ACHN (cell line): Measurements from ENCODE around the gene XXYLT1.

Experiments used
- DNase-seq: peaks from one replicate; pipeline ENCODE4 v3.0.0-alpha.2; 2015
- in situ Hi-C: cut with HindIII; loops from 2 replicates; pipeline ENCODE4 v1.10.0; 2017; ENCODE audit warnings: low sequenced_read_pairs, low pct_ligation_motif_present, low pct_unique_long_range_greater_than_20kb

The XXYLT1 gene

DNA sequence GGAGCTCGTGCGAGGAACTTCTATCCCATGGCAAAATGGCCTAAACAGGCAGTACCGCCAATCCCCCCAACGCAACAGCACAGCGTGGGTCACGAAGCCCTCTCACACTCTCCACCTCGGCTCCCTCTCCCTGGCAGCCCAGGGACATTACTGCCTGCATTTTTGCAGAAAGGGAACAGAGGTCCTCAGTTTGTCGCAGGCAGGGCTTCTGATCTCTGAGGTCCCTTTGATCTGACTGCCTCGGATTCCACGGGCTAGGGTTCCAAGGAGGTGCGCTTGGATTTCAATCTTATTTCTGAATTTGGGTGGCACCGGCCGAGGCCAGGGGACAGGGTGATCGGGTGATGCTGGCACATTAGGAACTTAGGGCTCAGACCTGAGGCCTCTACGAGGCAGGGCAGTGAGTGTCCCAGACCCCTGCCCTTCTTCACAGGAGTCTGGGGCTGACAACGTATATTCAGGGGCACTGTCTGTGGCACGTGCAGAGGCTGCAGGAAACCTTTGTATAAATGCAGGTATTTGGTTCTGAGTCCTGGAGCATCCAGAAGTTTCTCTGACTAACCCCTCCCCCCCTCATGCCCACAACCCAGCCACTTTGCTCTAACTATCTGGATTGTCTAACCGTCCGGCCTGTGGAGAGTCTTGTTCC lies 197.9 kb downstream of the XXYLT1 start:
- DNase-seq, result no peak
- in situ Hi-C loops, result no loop called here

DNA sequence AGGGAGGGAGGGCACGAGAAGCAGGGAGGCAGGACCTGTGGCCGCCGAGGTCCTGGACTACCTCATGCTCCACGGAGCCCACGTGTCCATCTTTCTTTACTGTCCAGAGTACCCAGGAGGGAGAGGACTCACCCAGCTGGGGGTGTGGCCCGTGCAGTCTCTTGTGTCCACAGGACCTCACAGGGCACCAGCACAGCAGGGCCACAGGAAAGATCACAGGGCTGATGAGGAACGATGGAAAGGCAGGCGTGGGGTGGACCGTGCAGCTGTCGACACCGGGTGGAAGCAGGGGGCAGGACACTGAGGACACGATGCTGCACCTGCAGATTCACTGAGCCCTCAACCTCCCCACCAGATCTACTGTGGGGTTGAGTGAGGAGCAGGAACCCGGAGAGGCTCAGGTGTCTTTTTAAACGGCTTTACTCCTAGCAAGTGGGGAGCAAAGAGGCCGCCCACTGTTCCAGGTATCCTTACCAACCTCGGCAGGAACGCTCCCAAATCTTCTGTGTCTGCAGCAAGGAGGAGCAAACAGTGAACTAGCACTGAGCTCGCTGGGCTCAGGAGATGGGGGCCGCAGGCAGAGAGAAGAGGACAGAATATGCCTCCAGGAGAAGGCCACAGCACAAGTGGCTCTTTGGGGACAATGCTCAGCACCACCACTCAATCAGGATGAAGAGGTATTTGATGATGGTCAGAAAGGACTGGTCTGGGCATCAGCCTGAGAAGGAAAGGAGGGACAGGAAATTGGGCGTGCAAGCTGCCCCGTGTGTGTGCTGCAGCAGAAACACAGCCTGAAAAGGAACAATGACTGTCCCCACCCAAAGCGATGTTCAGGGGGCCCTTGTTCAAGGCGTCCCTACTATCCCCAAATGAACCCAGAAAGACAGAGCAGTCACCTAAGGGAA lies 198.8 kb downstream of the XXYLT1 start:
- in situ Hi-C loops, result no loop called here
- DNase-seq, result no peak

DNA sequence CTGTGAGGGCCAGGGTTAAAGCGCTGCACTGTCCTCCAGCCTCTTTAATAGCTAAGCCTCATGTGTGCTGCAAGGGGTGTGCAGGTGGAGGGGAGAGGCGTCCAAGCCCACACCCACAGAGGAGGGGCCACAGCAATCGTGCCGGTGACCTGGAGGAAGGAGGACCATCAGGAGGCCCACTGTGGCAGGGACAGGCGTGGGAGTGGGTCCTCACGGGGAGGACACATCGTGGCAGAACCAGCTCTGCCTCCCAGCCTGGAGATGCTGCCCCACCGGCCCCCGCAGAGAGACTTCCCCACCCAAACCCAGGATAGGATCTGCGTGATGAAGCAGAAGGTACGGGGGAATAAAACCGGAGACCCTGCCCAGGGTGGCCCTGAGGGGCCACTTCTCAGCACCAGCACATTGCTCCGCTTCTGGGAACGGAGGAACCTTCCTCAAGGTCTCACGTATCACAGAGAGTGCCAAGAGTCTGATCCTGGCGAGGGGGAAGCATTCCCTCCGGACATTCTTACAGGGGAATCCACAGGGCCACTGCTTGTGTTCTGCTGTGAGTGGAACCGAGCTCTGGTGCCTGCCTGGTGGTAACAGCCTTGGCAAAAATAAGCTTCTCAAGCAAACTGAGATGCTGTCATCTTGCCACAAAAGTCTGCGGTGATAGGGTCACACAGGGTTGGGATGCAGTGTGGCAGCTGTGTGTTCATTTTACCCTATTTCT lies 199.8 kb downstream of the XXYLT1 start:
- in situ Hi-C loops, result no loop called here
- DNase-seq, result no peak

DNA sequence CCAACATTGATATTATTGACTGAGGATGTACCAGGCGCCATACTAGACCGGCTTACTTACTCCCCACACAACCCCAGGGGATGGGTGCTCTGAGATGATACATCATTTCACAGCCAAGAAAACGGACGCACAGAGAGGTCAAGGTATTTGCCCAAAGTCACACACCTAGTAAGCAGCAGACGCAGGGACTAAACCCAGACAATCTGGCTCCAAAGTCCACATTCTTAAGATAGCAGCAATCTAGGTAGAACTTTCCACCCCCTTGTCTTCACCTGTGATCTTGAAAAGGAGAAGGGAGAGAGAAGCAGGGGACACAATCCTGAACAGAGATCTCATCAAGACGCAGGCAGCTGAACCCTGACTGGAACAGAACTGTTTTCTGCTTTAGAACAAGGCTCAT lies 200.6 kb downstream of the XXYLT1 start:
- in situ Hi-C loops, result no loop called here
- DNase-seq, result no peak

DNA sequence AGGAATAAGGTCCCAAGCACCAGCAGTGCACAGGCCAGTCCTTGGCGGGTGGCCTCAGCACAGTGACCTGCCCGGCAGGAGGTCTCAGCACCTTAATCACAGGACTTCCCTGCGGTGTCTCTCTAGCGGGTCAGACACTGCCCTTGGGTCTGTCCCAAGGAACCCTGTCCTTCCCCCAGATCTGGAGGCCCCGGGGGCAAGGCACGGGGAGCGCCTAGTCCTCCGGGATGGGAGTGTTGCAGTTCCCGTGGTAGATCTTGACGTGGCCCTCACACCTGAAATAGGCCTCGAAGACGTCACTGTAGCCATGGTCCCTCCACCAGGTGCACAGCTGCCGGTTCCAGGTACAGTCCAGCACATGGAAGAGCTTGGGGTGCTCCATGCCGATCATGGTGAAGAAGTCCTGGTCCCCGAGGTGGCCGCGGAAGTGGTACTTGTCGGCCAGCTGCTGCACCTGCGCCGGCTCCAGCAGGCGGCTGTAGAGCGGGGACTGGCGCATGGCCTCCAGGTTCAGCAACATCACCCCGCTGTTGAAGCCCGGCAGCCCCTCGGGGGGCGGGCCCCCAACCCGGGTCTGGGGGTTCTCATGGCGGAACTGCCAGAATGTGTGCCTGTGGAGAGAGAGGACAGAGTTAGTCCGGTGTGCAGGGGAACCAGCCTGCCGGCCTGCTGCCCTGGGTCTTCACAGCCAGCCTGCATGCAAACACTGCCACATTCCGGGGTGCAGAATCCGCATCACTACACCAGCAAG lies 201.3 kb downstream of the XXYLT1 start:
- in situ Hi-C loops, result no loop called here
- DNase-seq, result no peak

DNA sequence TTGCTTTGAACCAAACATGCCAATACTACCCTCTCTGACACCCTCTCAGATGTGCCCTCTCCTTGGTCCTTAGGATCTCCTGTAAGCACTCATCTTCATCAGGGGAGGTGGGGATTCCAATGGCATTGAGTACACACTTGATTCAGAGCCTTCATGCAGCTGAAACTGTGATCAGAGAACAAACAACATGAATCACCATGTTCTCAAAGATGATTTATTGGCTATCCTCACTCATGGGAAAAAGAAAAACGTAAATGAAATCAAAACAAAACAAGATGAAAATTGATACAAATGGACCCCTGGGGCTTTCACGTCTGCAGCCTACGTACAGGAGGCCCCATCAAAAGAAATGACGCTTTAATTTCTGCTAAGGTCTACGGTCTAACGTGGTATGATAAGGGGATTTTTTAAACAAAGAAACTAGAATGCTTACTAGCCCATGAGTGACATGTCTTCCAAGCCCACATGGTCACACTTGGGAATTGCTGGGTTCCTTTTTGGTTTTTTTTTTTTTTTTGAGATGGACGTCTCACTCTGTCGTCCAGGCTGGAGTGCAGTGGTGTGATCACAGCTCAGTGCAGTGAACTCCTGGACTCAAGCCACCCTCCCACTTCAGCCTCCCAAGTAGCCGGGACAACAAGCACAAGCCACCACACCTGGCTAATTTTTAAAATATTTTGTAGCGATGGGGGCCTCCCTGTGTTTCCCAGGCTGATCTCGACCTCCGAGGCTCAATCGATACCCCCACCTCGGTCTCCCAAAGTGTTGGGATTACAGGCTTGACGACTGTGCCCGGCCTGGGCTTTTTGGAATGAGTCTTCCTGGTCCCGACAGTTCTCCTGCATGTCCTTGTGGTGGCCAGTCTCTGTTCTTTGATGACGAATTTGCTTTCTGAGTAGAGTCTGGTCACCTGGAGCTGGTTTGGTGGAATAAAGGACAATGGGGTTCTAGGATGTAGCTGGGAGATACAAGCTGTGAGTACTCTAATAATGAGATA lies 202.6 kb downstream of the XXYLT1 start:
- in situ Hi-C loops, result no loop called here
- no peak for DNase-seq

DNA sequence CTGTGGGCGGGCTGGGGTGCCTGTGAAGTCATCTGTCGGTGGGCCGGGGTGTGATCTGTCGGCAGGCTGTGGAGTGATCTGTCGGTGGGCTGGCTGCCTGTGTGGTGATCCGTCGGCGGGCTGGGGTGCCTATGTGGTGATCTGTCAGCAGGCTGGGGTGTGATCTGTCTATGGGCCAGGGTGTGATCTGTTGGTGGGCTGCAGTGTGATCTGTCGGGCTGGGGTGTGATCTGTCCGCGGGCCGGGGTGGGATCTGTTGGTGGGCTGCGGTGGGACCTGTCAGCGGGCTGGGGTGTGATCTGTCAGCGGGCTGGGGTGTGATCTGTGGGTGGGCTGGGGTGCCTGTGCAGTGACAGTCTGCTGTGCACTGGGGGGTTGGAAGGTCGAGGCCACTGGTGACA lies 204.5 kb downstream of the XXYLT1 start:
- in situ Hi-C loops, result no loop called here
- no peak for DNase-seq

DNA sequence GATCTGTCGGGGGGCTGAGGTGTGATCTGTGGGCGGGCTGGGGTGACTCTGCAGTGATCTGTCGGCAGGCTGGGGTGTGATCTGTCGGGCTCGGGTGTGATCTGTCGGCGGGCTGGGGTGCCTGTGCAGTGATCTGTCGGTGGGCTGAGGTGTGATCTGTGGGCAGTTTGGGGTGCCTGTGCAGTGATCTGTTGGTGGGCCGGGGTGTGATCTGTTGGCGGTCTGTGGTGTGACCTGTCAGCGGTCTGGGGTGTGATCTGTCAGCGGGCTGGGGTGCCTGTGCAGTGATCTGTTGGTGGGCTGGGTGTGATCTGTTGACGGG lies 205.1 kb downstream of the XXYLT1 start:
- in situ Hi-C loops, result no loop called here
- no peak for DNase-seq

DNA sequence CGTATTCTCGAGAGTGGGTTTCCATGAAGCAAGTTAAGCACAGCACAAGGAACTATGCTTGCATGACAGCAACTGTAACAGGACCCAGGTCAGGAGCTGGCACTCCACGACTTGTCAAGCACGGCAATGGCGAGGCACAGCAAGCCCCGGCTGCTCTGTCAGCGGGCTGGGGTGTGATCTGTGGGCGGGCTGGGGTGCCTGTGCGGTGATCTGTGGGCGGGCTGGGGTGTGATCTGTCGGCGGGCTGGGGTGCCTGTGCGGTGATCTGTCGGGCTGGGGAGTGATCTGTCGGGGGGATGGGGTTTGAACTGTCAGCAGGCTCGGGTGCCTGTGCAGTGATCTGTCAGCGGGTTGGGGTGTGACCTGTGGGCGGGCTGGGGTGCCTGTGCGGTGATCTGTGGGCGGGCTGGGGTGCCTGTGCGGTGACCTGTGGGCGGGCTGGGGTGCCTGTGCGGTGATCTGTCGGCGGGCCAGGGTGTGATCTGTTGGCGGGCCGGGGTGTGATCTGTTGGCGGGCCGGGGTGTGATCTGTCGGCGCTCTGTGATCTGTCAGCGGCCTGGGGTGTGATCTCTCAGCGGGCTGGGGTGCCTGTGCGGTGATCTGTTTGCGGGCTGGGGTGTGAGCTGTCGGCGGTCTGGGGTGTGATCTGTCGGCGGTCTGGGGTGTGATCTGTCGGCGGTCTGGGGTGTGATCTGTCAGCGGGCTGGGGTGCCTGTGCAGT lies 205.7 kb downstream of the XXYLT1 start:
- in situ Hi-C loops, result no loop called here
- no peak for DNase-seq

DNA sequence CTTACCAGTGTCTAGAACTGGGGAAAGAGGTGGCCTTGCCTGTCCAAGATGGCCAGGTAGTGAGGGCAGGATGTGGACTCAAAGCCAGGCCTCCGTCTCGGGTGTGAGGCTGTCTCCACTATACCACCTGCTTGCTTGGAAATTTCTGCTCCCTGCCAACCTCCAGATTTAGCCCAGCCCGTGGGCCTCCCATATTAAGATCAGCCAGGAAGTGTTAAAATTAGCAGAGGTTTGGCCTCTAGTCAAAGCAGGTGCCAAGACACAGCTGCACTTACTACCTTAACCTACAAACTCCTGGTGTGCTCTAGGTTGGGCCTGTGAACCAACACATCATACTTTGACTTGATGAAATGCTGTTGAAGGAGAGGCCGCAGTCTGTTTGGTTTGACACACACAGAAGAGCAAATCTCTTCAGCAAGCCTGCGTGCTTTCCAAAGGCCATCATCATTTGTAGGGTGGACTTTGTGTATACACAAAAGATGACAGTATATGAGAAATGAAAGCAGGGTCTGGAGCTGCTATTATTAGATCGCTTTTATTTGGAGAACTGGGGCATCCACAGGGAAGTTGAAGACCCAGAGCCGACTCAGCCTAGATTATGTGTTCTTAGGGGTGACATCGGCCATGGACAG lies 206.5 kb downstream of the XXYLT1 start:
- in situ Hi-C loops, result no loop called here
- no peak for DNase-seq

DNA sequence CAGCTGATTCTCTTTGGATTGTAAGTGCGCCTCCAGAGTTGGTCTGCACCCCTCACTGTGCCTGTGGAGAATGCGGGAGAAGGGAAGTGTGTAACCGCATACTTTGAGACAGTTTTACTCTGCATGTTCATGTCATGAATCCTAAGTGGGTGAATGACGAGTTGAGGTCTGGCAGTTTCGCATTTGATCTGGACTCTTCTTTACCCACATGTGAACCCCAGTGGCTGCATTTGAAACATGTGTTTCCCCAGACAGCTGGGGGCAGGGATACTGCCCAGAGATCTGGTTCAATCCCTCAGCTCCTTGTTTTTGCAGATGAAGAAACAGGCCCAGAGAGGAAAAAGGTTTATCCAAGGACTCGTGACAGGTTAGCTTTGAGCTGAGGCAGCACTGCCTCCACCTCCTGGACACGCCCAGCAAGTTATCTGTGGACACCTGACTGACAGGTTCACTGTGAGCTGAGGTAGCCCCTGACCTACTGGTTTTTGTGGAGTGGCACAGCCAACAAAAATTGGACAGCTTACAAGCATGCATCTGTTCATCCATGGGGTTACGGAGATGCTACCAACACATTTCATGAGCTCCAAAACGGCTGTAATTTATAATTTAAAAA lies 207.3 kb downstream of the XXYLT1 start:
- in situ Hi-C loops, result no loop called here
- no peak for DNase-seq

DNA sequence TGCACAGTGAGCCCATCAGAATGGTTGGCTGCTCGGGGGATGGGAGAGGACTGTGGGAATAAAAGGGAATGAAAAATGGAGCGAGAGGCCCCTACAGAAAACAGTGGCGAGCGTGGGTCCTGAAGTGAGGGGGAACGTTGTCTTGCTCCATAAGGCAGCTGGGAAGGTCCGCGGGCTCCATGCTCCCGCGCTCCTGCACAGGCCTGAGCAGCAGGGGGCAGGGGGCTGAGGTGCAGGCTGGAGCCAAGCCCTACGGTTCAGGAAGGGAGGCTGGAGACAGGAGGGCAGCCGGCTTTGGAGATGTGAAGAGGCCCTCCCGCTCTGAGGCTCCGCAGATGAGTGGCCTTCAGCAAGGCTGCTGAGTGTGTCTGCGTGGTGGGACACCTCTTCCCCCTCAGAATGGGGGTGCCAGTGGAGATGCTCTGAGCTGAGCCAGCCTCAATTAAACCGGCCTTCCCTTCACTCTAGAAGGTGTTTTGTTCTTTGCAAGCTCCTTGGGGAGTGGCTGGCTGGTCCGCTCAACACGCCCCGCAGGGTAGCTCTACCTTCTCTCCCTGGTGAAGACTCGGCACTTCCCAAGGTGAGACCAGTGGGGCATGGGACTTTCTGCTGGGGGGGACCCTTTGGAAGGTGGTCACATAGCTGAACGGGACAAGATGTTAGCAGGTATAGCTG lies 208.0 kb downstream of the XXYLT1 start:
- in situ Hi-C loops, result no loop called here
- no peak for DNase-seq

DNA sequence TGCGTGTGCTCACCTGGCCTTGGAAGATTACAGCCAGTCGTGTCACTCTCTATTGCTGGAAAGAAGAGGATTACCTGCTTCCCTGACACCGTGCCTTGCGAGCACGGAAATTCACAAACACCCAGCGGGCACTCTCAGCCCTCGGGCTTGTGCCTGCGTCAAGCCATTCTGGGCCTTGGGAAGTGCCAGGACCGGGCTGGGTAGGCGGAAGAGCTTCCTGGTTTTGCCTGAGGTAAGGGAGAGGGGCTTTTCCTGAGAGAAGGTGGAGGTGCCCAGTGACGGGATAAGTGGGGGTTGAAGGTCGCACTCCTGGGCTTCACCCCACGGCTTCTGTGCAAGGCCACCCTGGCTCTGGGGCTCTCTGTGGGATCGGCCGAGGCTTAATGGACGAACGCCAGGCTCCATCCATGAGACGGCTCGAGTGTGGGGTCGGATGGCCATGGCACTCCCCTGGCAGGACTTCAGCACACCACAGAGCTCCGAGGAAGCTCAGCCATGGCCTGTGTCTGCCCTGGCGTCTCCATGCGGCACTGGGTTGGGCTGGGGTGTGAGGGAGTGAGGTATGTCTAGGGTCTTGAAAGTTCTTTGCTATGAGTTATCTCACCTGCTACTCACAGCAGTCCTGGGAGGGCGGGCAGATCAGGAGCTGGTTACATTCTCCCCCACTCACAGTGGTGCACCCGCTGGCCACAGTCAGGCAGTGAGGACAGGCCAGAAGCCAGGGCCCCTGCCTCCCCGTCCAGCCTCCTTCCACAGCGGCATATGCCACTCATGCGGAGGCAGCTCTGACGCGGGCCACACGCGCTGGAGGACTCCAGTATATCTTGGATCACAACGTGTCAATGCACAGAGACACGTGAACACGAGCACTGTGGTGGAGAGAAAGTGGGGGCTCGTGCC lies 209.0 kb downstream of the XXYLT1 start:
- DNase-seq, result no peak
- in situ Hi-C loops, result no loop called here

DNA sequence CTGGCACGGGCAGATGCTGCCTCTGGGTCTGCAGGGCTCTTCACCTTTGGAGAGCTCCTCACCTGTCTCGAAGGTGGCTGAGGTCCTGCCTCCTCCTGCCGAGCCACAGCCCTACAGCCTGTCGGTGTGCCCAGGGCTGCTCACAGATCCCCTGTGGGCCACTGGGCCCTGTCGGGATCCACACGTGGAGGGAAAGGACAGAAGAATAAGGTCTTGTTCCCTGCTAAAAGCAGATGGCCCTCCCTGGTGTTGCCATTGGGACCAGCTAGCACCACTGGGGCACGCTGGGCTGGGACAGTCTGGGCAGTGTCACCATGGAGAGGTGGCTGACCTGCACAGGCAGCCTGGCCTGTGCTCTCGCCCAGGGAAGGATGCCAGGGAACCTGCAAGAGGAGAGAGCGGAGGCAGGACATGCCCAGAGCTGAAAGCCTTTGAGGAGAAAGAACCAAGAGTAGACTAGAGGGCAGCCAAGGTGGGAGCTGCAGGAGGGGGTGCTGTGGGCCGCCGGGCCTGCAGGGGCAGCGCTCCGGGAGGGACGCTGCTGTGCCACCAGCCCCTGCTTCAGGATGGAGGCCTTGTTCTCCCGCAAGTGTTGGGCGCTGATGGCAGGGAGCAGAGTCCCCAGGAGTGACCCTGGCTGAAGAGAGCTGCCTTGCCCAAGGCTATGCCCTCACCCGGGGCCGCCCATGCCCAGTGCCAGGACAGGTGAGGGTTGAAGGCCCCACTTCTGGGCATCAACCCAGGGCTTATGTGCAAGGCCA lies 210.2 kb downstream of the XXYLT1 start:
- no peak for DNase-seq
- in situ Hi-C loops, result no loop called here

DNA sequence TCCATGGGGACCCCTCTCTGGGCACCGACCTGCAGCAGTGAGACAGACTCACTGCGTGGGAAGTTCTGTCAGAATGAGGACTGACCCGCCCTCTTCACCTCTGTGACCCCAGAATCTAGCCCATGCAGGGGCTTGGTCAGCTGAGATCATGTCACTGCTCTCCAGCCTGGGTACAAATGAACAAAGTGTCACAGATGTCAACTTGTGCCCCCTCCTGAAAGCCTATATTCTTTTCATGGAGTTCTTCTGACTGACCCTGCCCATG lies 210.8 kb downstream of the XXYLT1 start:
- in situ Hi-C loops, result no loop called here
- DNase-seq, result no peak
